ENCODE data around the gene ZNF275.
"Not testable (repeated sequence)": the region's sequence is repeated elsewhere in the genome, so short reads cannot be mapped to it uniquely, and the experiment has no call there.

ZNF275 gene

DNA sequence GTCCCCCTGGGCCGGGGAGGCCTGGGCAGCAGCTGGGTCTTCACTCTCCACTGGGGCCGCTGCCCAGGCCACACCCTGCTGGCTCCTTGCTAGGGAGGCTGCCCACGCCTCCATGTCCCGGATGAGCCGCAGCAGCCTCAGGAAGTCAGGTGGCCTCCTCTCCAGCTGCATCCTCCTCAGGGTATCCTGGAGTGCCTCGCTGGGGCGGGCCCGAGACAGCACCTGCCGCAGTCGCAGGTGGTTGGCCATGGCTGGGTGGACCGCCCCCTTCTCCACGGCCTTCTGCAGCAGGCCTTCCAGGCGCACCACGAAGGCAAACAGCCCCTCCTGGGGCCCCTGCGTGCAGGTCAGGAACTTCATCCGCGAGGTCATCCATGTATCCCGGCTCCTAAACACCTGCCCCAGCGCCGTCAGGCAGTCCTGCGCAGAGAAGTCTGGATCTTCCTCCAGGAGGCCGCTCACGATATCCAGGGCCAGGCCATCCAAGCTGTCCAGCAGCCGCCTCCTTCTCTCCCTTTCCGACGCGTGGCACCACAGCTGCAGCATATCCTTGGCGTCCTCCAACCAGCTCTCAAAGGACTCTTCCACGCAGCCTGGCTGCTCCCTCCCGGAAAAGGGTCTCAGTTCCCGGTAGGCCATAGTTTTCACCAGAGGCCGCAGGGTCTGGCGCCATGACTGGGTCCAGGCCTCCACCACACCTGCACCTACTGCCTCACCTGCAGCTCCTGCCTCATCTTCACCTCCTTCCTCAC is 14.5 kb upstream of the ZNF275 start:
- DNase-seq, result no peak

- not testable (repeated sequence) for DNase-seq
Observed at GRCh38 chrX:153320047-153320443, 13.9 kb upstream of the ZNF275 start.

GRCh38 chrX:153320555-153321184 is 13.3 kb upstream of the ZNF275 start:
- DNase-seq, result no peak

GRCh38 chrX:153321381-153322124 is 12.4 kb upstream of the ZNF275 start, which contains the start of gene PNMA6F:
Gene PNMA6F, minus strand, starts transcription at chrX:153321767. Its CDS starts 1,093 bp downstream, at chrX:153320674.
- no peak for DNase-seq

GRCh38 chrX:153327561-153327960 is 6.4 kb upstream of the ZNF275 start:
- no peak for DNase-seq

- no peak for DNase-seq
Observed at GRCh38 chrX:153333266-153333665, 687 bp upstream of the ZNF275 start.

DNA sequence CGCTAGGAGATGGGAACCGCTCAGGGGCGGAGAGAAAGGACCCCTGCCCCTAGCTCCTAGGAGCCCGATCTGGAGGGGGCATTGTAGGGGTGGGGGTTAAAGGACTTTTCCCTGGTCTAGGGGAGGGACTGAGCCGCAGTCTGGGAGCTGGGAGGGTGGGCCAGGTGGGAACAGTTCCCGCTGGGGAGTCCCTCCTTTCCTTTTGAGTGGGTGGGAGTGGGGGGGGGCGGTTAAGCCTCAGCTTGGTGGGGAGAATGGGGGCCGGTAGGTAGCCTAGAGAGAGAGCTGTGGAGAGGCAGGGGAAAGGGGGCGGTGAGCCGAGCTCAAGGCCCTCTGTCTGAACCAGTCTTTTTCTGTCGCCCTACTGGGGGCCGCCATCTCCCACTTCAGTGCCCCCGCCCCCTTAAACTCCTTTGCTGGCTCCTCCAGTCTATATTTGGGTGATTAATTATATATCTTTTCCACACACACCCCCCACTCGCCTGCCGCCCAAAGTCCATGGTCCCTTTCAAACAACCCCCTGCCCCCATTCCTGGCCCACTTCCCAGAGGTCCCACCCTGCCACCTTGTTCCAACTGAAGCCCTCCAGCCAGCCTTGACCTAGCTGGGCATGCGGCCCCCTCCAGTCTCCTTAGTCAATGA is 822 bp downstream of the ZNF275 start:
- no peak for DNase-seq

GRCh38 chrX:153336121-153336894 is 2.4 kb downstream of the ZNF275 start:
- DNase-seq, result no peak

DNA sequence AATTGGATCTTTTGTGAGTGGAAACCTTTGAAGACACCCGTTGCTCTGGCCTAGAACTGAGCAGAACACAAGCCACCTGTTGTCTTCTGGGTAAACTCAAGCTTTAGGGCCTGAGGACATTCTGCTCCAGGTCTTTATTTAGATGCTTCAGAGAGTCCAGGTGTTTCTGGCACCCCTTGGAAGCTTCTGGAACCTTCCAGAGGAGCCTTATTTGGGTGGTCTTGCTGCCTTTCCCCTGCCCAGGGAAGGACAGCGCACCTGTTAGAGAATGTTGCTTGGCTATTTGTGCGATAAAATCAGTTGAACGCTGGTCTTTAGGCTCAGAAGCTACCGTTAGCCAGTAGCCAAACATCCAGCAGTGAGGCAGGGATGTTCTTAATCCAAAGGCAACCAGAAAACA is 3.0 kb downstream of the ZNF275 start:
- DNase-seq, result no peak

GRCh38 chrX:153338836-153339235 is 4.9 kb downstream of the ZNF275 start:
- DNase-seq, result no peak

DNA sequence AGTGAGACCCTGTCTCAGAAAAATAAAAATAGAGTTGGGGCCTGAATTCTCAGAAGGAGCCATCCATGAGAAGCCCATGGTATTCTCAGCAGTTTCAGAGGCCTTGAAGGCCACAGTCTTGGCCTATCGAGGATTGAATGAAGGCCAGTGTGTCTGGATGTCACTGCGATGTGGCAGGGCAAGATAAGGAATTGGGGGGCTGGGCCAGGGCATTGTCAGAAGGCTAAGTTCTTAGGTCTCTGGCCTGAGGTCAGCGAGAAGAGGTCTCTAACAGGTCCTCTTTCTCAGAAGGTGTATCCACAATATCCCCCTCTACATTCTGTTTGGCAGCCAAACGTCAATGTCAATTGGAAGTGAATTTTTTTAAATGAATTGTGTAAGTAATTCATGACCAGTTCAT is 5.7 kb downstream of the ZNF275 start:
- DNase-seq, result no peak

- no peak for DNase-seq
Observed at GRCh38 chrX:153340111-153340510, 6.2 kb downstream of the ZNF275 start.

DNA sequence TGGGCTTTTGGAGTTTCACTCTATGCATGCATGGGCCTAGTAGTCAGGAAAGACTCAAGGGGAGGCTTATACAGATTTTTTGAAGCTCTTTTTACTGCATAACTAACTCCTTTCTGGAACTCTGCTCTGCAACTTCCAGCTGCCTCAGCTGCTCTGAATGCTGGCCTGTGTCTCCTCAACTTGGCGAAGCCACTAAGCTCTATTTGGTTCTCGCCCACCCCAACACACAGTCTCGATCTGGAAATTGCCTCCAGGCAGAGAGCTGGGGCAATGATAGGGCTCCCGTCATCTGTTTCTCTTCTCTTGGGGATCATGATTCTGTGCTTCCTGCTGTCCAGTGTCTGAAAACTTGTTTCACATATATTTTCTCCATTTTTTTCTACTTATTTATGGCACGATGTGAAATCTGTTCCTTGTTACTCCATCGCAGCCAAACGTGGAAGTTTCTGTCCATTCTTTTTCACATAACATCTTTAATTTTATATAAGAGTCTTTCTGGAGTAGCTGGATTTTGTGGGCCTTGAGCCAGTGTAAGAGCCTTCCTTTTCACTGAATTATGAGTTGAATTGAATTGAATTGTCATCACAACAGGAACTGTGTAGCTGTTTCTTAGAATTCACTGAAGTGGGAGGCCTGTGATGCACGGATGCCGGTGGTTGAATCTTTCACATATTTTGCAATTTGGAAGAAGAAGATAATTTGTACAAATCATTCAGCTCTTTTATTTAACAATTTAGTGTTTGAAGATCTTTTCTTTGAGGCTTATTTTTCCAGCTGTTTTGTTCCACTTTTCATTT is 9.0 kb downstream of the ZNF275 start:
- no peak for DNase-seq

DNA sequence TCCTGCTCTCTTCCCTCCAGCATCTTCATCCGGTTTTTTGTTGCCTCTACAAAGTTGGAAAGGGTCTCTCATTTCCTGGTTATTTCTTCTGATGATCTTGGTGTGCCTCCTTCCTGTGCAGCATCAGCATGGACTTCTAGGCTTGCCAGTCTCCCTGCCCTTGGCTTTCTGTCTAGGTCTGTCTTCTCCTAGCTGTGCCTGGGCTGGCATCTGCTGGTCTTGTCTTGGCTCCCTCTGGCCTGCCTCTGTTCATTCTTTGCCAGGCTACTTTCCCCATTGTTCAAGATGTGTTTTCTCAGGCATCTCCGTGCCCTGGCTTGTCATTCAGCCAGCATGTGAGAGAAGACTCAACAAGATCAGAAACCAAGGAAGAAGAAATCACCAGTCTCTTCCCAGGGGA is 9.7 kb downstream of the ZNF275 start:
- DNase-seq, result no peak

GRCh38 chrX:153347530-153347929 is 13.6 kb downstream of the ZNF275 start:
- no peak for DNase-seq

GRCh38 chrX:153348421-153348820 is 14.5 kb downstream of the ZNF275 start:
- no peak for DNase-seq

DNA sequence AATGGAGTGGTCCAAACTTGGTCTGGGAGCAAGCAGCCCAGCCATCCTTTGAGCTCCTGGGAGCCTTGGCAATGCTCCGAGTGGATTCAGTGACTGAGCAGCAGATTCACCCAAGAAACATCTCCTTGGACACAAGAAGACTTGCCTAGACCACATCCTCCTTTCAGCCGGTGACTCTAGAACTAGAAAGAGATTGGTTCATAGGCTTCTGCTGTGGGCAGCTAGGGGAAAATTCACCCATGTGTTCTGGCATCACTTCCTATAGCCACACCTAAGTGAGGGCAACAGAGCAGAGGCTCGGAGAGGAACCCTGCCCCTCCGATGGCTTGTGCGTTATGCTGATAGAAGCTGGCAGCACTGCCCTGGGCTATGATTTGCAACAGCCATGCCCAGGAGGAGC is 16.0 kb downstream of the ZNF275 start:
- no peak for DNase-seq

- DNase-seq, result no peak
Observed at GRCh38 chrX:153351981-153352380, 18.0 kb downstream of the ZNF275 start.

GRCh38 chrX:153352858-153353257 is 18.9 kb downstream of the ZNF275 start:
- DNase-seq, result no peak

DNA sequence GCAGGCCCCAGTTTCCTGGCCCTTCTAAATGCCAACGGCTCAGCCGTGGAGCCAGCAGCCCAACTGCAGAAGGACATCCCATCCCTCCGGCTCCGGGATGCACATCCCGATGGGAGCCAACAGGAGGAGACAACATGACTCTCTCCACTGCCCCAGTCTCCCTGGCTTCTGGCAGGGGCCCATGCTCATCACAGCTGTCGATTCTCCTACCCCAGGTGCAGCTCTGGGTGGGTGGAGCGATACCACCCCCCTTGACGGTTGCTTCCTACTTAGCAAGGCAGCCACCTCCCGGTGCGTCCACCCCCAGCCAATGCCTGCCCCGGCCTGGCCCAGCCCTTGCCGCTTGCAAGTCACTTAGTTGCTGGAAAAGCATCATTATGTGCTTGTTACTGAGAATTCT is 19.5 kb downstream of the ZNF275 start:
- no peak for DNase-seq

GRCh38 chrX:153357877-153358276 is 23.9 kb downstream of the ZNF275 start:
- no peak for DNase-seq
